Endothelial cell of umbilical vein (primary cell): ENCODE results near the gene ZC3H12A. TPM values are rescaled to one million over a fixed set of nuclear protein-coding genes. Genes with fewer than 3 reads are reported as not detected.

ENCODE experiments used
- BruUV-seq: library from RNA; stranded (reverse); fragments of 400-500 nt; replicated peaks from 2 replicates; lab custom pipeline; 2021; lab: Mats Ljungman, UMichigan
- CTCF ChIA-PET: fragments of 300-600, 350-600 bp; sonication (Branson Sonifier 250); formaldehyde crosslinking; loops from one replicate; lab custom pipeline; 2021; ENCODE audit warnings: antibody characterized with exemption, inconsistent platforms; lab: Charles Lee
- POLR2A ChIA-PET: fragments of 300-600, 350-600 bp; sonication (Branson Sonifier 250); formaldehyde crosslinking; loops from one replicate; lab custom pipeline; 2021; ENCODE audit warnings: antibody characterized with exemption, inconsistent platforms; lab: Charles Lee
- DNase-seq: peaks from one replicate; pipeline ENCODE4 v3.0.0-alpha.2; 2011; ENCODE audit warnings: low read depth, low spot score
- FAIRE-seq: peaks from 2 replicates; lab custom pipeline; 2011; peaks lifted over from hg19 to GRCh38; lab: Jason Lieb, UNC
- H2AFZ ChIP-seq: 2 replicates; pipeline ENCODE4 v1.6.0; 2012; ENCODE audit warnings: low read depth, low read length, control low read depth, inconsistent platforms
- H3K27ac ChIP-seq: 2 replicates; pipeline ENCODE4 v1.5.1; 2011; ENCODE audit warnings: low read depth, mild to moderate bottlenecking, control low read depth, low read length, moderate library complexity; ENCODE audit not compliant: insufficient read depth
- H3K27me3 ChIP-seq, 2 experiments: 2 replicates each; pipeline versions ENCODE4 v1.6.0 to v1.6.1; 2011; ENCODE audit warnings: low read length in 2 of 2, mixed read lengths in 1 of 2; ENCODE audit not compliant: control insufficient read depth in 2 of 2, insufficient read depth in 2 of 2
- H3K36me3 ChIP-seq, 2 experiments: 2 replicates in 1 of 2; 3 replicates in 1 of 2; pipeline ENCODE4 v1.5.1; 2011; ENCODE audit warnings: low read length in 2 of 2, mild to moderate bottlenecking in 1 of 2, moderate library complexity in 1 of 2; ENCODE audit not compliant: control insufficient read depth in 2 of 2, insufficient read depth in 2 of 2; ENCODE audit errors: extremely low read depth in 1 of 2
- H3K4me1 ChIP-seq: 3 replicates; pipeline ENCODE4 v1.5.1; 2011; ENCODE audit warnings: mild to moderate bottlenecking, low read length; ENCODE audit not compliant: control insufficient read depth, insufficient read depth; ENCODE audit errors: extremely low read depth
- H3K4me2 ChIP-seq: 2 replicates; pipeline ENCODE4 v1.6.1; 2011; ENCODE audit warnings: low read length, control low read depth, mixed read lengths; ENCODE audit not compliant: insufficient read depth
- H3K4me3 ChIP-seq, 3 experiments: fragments of 200-600 bp in 1 of 3; sonication (generic), shearing (Covaris generic) in 1 of 3; replicated peaks in 1 of 3; 2 replicates each; pipeline ENCODE4 v1.5.1; 2011 to 2016; ENCODE audit warnings: control low read depth in 3 of 3, low read length in 3 of 3, mild to moderate bottlenecking in 2 of 3, inconsistent platforms in 1 of 3, low read depth in 1 of 3, moderate library complexity in 1 of 3; ENCODE audit not compliant: insufficient read depth in 1 of 3
- H3K79me2 ChIP-seq: 2 replicates; pipeline ENCODE4 v1.6.0; 2012; ENCODE audit warnings: low read length, inconsistent platforms; ENCODE audit not compliant: control insufficient read depth, insufficient read depth
- H3K9ac ChIP-seq: replicated peaks from 2 replicates; pipeline ENCODE3; 2011; ENCODE audit warnings: low read length, control low read depth; ENCODE audit not compliant: insufficient read depth; ENCODE audit errors: extremely low read depth
- H3K9me1 ChIP-seq: replicated peaks from 3 replicates; pipeline ENCODE4 v1.6.0; 2011; ENCODE audit warnings: mild to moderate bottlenecking, low read length; ENCODE audit not compliant: control insufficient read depth, insufficient read depth; ENCODE audit errors: extremely low read depth
- H3K9me3 ChIP-seq: replicated peaks from 2 replicates; pipeline ENCODE4 v1.5.1; 2012; ENCODE audit warnings: low read length, inconsistent platforms; ENCODE audit not compliant: control insufficient read depth, insufficient read depth
- H4K20me1 ChIP-seq: replicated peaks from 2 replicates; pipeline ENCODE3; 2011; ENCODE audit warnings: mild to moderate bottlenecking, low read length; ENCODE audit not compliant: control insufficient read depth, insufficient read depth; ENCODE audit errors: extremely low read depth
- EZH2 ChIP-seq: IDR thresholded peaks from 2 replicates; pipeline ENCODE4 v1.6.1; 2012; ENCODE audit warnings: borderline replicate concordance, low read depth, mild to moderate bottlenecking, moderate library complexity, low read length, inconsistent platforms; ENCODE audit not compliant: severe bottlenecking
- FOS ChIP-seq: IDR thresholded peaks from 2 replicates; pipeline ENCODE4 v1.6.1; 2011; ENCODE audit warnings: mild to moderate bottlenecking, low read length, moderate library complexity, borderline replicate concordance; ENCODE audit not compliant: insufficient read depth
- GATA2 ChIP-seq: IDR thresholded peaks from 2 replicates; pipeline ENCODE4 v1.7.0; 2011; ENCODE audit warnings: low read depth, mild to moderate bottlenecking, moderate library complexity, mixed read lengths, low read length; ENCODE audit not compliant: insufficient read length, insufficient read depth
- JUN ChIP-seq: IDR thresholded peaks from 2 replicates; pipeline ENCODE4 v1.6.1; 2011; ENCODE audit warnings: borderline replicate concordance, low read depth; ENCODE audit not compliant: insufficient read length, insufficient read depth
- MYC ChIP-seq: IDR thresholded peaks from one replicate; pipeline ENCODE4 v1.6.1; 2011; ENCODE audit warnings: mild to moderate bottlenecking, low read depth, low read length
- POLR2A ChIP-seq: IDR thresholded peaks from 2 replicates; pipeline ENCODE4 v1.6.1; 2012; ENCODE audit warnings: low read depth, mild to moderate bottlenecking, control low read depth, low read length
- POLR2AphosphoS5 ChIP-seq: IDR thresholded peaks from 2 replicates; pipeline ENCODE4 v1.6.1; 2012; ENCODE audit warnings: low read depth, mild to moderate bottlenecking, control low read depth, low read length, moderate library complexity; ENCODE audit not compliant: insufficient read depth
- dilution Hi-C: fragments of 300-500 bp; cut with MboI; formaldehyde crosslinking; loops from one replicate; pipeline ENCODE4 v1.15.0; 2019; ENCODE audit warnings: low sequenced_read_pairs; ENCODE audit not compliant: extremely low pct_ligation_motif_present
- intact Hi-C: fragments of 100-400 bp; cut with micrococcal nuclease; formaldehyde crosslinking; loops from one replicate; pipeline ENCODE4 v1.10.0; 2022
- polyA plus RNA-seq, 4 experiments: library from polyadenylated mRNA; depleted of rRNA in 3 of 4; stranded (reverse) in 3 of 4; unstranded in 1 of 4; fragments of >200 nt; gene quantifications; 2 replicates each; pipeline versions ENCODE4 v1.2.1 to v1.2.3, GENCODE V29; 2011 to 2012; ENCODE audit warnings: missing spikeins in 1 of 4
- total RNA-seq: library from RNA; stranded (reverse); gene quantifications from 2 replicates; pipeline ENCODE4 v1.2.3, GENCODE V29; 2021
- TF ChIP-seq, protein P1 (sequence below): IDR thresholded peaks from 2 replicates; pipeline ENCODE4 v1.6.1; 2011; ENCODE audit not compliant: insufficient read depth, insufficient read length
- TF ChIP-seq, protein P2 (sequence below), 2 donors: IDR thresholded peaks; 1 replicate in 1 of 2; 2 replicates in 1 of 2; pipeline ENCODE4 v1.5.1; 2011; ENCODE audit warnings: low read length in 2 of 2, mild to moderate bottlenecking in 2 of 2, moderate library complexity in 2 of 2, control low read depth in 1 of 2, inconsistent platforms in 1 of 2, low read depth in 1 of 2; ENCODE audit not compliant: insufficient read depth in 1 of 2; ENCODE audit errors: extremely low read depth in 1 of 2

ZC3H12A gene
- total and polyA plus RNA-seq, 2 donors (not counting 3 experiments of a cell fraction or from before 2014, with no cell fraction given): 6.3 to 9.4 TPM

- intact Hi-C loops: loop anchor here (1.0 to 2.0 kb wide), 6 partner anchors 20 to 168 kb away; partner anchors contain the start of genes GNL2 and SNIP1
- DNase-seq (peak; percentile 39), FAIRE-seq (no peak)
- peaks cover 5 to 7% of the 10 kb centered on the region in 2 experiments for H3K36me3 ChIP-seq
- peak overlapping the region; percentile 94 for H3K4me2 ChIP-seq
- POLR2A ChIA-PET: no interaction called here
- no peak for TF ChIP-seq POLR2A
- no peaks in the 10 kb centered on the region for H4K20me1 ChIP-seq
- peaks cover 18% of the 10 kb centered on the region for H3K79me2 ChIP-seq
- BruUV-seq: no TSS peak
- dilution Hi-C loops: no loop called here
- H3K9ac ChIP-seq: peak overlapping the region; percentile 93
- CTCF ChIA-PET: interaction anchor here (0.6 to 2.5 kb wide), 28 partner anchors 8 to 1321 kb away, joined by 3 to 26 read pairs (median 6); partner anchors contain the start of genes DNALI1 and SNIP1
- no peaks in the 10 kb centered on the region for H3K9me1 ChIP-seq
- H3K27me3 ChIP-seq: no peaks in the 10 kb centered on the region
- H3K9me3 ChIP-seq: no peaks in the 10 kb centered on the region
- peaks cover 15% of the 10 kb centered on the region for H3K4me1 ChIP-seq
- H2AFZ ChIP-seq: peak overlapping the region; percentile 39
- no peak overlapping the region for H3K27ac ChIP-seq
- H3K4me3 ChIP-seq: peak overlapping the region; percentile 72 to 81 (median 79)
These were observed 39.5 kb downstream of the ZC3H12A start for GRCh38 chr1:37513795-37514349.

GRCh38 chr1:37514350-37515184 is 40.2 kb downstream of the ZC3H12A start, which contains the start of gene MEAF6:
TSS of gene MEAF6 (minus strand) at chr1:37514766. CDS start at chr1:37514746, 20 bp downstream.
- Histone ChIP-seq H3K4me2 (peak within 1 kb of the TSS; percentile 97), H3K4me3 (peak within 1 kb of the TSS; percentile 72 to 81 (median 80)), H3K27ac (peak within 1 kb of the TSS; percentile 87), H3K9me3 (no peaks in the 10 kb centered on the region), H3K79me2 (peaks cover 18% of the 10 kb centered on the region), H3K36me3 (peaks cover 3 to 5% of the 10 kb centered on the region in 2 experiments), H4K20me1 (no peaks in the 10 kb centered on the region), H2AFZ (peak within 1 kb of the TSS; percentile 99), H3K4me1 (peaks cover 15% of the 10 kb centered on the region), H3K9me1 (no peaks in the 10 kb centered on the region), H3K27me3 (no peaks in the 10 kb centered on the region), H3K9ac (peak within 1 kb of the TSS; percentile 93)
- CTCF ChIA-PET: interaction anchor here (0.6 to 2.5 kb wide), 36 partner anchors 9 to 1321 kb away, joined by 3 to 26 read pairs (median 4); partner anchors contain the start of genes DNALI1 and SNIP1
- no TSS peak for BruUV-seq
- POLR2A ChIA-PET: interaction anchor here (0.6 to 1.1 kb wide), 3 partner anchors 10 to 39 kb away, joined by 3 to 5 read pairs (median 3); partner anchors contain the start of gene SNIP1
- intact Hi-C loops: loop anchor here (1.0 to 2.0 kb wide), 6 partner anchors 20 to 168 kb away; partner anchors contain the start of genes GNL2 and SNIP1
- TF ChIP-seq, protein P1, sequence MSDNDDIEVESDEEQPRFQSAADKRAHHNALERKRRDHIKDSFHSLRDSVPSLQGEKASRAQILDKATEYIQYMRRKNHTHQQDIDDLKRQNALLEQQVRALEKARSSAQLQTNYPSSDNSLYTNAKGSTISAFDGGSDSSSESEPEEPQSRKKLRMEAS: peak; percentile 58
- TF ChIP-seq JUN (no peak), GATA2 (no peak), FOS (no peak), POLR2A (peak; percentile 63), MYC (no peak), POLR2AphosphoS5 (peak; percentile 93), EZH2 (no peak)
- TF ChIP-seq, protein P2, sequence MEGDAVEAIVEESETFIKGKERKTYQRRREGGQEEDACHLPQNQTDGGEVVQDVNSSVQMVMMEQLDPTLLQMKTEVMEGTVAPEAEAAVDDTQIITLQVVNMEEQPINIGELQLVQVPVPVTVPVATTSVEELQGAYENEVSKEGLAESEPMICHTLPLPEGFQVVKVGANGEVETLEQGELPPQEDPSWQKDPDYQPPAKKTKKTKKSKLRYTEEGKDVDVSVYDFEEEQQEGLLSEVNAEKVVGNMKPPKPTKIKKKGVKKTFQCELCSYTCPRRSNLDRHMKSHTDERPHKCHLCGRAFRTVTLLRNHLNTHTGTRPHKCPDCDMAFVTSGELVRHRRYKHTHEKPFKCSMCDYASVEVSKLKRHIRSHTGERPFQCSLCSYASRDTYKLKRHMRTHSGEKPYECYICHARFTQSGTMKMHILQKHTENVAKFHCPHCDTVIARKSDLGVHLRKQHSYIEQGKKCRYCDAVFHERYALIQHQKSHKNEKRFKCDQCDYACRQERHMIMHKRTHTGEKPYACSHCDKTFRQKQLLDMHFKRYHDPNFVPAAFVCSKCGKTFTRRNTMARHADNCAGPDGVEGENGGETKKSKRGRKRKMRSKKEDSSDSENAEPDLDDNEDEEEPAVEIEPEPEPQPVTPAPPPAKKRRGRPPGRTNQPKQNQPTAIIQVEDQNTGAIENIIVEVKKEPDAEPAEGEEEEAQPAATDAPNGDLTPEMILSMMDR (IDR thresholded peaks at IDR 0.05; ENCODE audit: extremely low read depth in 1 of 2, insufficient read depth in 1 of 2, low read depth in 1 of 2, low read length in 2 of 2): peak; percentile 53 to 91
- FAIRE-seq: peak; percentile 73
- peak; percentile 85 for DNase-seq
- dilution Hi-C loops: no loop called here
